Right kidney (tissue), 1 donor: ENCODE measurements around the gene EIF4E.
"Not testable (repeated sequence)": the region's sequence is repeated elsewhere in the genome, so short reads cannot be mapped to it uniquely, and the experiment has no call there.

Source experiments
- DNase-seq: peaks from one replicate; pipeline ENCODE4 v3.0.0-alpha.2; 2016

EIF4E gene

DNA sequence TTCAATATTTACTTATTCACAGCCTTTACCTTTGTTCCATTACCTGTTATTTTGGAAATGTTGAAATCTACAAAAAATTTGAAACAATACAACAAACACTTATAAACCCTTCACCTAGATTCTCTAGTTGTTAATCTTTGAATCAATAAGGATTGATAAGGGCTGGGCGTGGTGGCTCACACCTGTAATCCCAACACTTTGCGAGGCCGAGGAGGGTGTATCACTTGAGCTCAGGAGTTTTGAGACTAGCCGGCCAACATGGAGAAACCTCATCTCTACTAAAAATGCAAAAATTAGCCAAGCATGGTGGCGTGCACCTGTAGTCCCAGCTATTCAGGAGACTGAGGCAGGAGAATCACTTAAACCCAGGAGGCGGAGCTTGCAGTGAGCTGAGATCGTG lies 5.9 kb upstream of the EIF4E start:
- DNase-seq, result not testable (repeated sequence)

DNA sequence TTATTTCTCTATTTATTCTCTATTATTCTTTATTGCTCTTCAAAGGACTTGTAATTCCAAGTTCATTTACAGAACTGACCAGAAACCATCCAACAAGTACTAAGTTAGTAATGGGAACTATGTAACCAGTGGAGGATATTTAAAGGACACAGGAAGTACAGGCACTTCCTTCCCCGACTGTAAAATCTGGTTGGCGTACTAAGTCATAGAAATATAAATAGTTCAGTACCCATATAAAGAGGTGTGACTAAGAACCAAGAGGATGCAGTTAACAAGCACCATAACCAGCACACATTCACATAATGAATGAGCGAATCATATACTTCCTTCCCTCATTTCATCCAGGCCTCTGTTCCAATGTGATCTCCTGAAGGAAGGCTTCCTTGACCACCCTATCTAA lies 3.6 kb upstream of the EIF4E start:
- no peak for DNase-seq

GRCh38 chr4:98930311-98930865 lies 1.5 kb upstream of the EIF4E start:
- no peak for DNase-seq

- DNase-seq, result peak; percentile 88
These were observed 671 bp upstream of the EIF4E start for GRCh38 chr4:98929341-98930267.

DNA sequence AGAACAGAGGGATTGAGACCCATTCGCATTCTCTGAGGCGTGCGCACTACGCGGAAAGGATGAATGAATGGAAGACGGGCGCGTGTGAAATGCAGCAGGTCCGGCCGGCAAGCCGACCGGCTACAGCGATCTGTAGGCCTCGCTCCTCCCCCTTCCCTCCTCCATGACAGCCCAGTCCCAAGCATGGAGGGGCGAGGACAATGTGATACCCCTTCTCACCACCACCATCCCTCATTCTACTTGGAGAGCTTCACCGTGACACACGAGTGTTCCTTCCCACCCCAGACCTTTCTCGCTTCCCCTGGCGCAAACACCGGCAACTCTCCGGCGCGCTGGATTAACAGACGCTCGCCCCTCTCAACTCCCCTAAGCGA lies 815 bp downstream of the EIF4E start:
- DNase-seq, result no peak

GRCh38 chr4:98926257-98926656 lies 2.7 kb downstream of the EIF4E start:
- not testable (repeated sequence) for DNase-seq

DNA sequence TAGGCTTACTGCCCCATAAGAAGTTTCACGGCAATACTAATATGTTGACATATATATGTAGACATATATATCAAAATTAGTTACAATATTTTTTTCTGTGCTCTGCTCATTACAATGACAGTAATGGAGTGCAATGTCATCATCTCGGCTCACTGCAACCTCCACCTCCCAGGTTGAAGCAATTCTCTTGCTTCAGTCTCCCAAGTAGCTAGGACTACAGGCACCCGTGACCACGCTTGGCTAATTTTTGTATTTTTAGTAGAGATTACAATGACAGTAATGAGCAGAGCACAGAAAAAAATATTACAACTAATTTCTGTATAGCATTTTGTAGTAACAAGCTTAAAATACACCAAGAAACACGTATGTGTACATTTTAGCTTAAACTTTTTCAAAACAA lies 7.6 kb downstream of the EIF4E start:
- no peak for DNase-seq

DNA sequence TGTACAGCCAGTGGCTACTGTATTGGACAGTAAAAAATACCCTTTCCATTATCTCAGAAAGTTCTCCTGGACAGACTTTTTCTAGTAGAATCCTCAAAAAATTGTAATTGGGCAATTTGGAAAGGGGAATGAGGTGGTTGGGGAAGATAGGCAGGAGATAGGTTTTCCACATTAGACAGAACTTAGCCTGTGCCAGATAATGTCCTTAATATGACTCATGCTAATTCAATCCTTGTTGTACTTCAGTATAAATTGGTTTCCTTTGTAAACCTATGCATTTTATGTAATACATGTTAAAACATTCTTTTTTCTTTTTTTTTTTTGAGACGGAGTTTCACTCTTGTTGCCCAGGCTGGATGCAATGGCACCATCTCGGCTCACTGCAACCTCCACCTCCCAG lies 8.9 kb downstream of the EIF4E start:
- DNase-seq, result no peak

DNA sequence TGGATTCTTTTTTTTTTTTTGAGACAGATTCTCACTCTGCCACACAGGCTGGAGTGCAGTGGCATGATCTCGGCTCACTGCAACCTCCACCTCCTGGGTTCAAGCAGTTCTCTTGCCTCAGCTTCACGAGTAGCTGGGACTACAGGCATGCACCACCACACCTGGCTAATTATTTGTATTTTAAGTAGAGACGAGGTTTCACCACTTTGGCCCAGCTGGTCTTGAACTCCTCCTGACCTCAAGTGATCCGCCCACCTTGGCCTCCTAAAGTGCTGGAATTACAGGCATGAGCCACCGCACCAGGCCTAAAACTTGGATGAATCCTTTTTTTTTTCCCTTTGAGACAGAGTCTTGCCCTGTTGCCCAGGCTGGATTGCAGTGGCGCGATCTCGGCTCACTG lies 18.2 kb downstream of the EIF4E start:
- not testable (repeated sequence) for DNase-seq

DNA sequence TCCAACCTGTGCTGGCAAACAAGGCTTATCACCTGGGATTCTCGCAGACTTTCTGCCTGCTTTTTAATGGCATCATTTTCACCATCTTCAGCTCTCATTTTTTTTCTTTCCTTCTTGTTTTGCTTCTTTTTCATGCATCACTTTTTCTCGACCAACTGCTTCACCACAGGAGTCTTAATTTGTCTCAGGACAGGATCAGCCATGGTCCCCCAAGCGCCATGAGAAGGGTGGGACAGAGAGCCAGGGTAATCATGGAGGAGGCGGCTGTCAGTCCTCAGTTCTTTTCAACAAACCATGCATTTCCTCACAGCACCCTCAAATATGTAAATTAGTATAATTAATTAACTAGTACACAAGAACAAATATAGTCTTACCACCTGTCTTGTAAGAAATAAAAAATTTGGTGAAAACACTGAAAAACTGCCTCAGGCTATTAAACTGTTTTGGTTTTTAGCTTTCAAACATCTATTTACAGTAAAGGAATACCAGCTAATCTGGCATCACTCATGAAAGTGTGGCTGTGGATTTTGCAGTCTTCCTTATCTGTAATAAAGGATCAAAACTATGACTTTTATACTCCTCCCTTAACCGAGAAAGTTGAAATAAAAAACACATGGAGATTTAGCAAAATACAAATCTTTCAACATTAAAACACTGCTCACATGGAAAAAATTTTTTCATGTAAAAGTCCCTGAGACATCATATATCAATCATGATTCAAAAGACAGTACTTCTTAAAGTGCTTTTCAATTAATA lies 19.1 kb downstream of the EIF4E start:
- DNase-seq, result no peak

DNA sequence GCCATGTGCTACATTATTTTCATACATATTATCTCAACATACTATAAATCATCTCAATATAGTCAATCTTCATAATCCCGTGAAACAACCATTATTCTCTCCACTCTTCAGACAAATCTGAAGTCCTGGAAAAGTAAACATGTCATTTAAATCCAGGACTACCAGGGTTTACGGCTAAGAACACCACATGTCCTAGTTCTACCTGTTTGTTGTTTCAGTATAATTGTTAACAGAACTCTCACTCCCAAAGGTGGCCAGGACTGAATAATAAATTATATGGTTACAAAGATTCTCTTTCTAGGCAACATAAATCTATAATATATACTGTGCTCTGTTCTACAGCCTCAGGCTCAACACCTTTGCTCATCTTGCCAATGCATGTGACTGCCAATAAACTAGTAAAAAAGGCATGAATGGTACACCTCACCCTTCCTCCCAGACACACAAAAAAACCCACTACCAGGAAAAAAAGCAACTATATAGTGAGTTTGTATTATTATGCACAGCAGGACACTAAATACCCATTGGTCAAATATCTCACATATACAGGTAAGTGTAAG lies 20.1 kb downstream of the EIF4E start:
- DNase-seq, result no peak

- no peak for DNase-seq
These were observed 20.8 kb downstream of the EIF4E start for GRCh38 chr4:98908182-98908581.

GRCh38 chr4:98905839-98906238 lies 23.1 kb downstream of the EIF4E start:
- no peak for DNase-seq

DNA sequence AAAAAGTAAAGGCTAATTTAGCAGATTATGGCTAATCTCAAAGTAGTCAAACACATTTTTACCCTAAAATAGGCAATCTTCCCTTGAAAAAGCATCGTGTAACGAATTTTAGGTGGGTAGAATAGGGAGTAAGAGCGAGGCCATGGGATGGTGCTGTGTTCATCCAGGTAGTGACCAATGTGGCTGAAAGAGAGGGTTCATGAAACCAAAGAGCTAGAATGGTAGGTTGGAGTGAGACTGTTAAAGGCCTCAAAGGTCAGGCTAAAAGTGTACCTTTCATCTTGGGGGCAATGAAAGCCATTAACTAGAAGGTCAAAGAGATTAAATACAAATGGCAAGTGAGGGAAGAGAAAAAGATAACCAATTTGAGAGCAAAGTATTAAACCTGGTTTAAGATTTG lies 23.6 kb downstream of the EIF4E start:
- DNase-seq, result no peak

DNA sequence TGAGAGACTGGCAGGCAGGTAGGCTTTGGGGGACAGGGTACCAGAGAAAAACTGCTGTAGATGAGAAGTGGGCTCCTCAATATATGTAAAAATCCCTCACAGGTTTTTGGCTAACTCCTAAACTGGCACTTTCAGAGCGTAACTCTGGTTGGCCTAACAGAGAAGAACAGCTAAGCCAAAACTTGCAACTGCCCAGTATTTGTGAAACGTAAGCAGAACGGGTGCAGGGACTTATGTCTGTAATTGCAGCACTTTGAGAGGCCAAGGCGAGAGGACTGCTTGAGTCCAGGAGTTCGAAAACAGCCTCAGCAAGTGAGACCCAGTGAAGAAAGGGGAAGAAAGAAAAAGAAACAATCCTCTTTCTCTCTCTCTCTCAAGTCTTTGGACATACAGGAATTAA lies 25.0 kb downstream of the EIF4E start:
- DNase-seq, result no peak

DNA sequence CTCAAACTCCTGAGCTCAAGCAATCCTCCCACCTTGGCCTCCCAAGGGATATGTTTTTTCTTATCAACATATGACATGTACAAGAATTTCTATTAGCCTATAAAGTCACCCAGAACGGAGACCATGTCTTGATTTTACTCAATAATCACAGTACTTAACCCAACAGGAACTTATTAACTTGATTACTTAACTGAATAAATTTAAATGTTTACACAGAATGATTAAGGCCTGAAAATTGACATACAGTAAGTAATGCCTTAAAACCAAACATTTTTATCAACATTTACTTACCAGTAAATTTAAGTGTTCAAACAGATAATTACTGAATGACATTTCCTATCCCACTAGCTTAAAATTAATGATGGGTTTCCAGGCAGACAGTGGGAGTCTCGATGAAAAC lies 25.4 kb downstream of the EIF4E start:
- no peak for DNase-seq

GRCh38 chr4:98899277-98899676 lies 29.7 kb downstream of the EIF4E start:
- no peak for DNase-seq

DNA sequence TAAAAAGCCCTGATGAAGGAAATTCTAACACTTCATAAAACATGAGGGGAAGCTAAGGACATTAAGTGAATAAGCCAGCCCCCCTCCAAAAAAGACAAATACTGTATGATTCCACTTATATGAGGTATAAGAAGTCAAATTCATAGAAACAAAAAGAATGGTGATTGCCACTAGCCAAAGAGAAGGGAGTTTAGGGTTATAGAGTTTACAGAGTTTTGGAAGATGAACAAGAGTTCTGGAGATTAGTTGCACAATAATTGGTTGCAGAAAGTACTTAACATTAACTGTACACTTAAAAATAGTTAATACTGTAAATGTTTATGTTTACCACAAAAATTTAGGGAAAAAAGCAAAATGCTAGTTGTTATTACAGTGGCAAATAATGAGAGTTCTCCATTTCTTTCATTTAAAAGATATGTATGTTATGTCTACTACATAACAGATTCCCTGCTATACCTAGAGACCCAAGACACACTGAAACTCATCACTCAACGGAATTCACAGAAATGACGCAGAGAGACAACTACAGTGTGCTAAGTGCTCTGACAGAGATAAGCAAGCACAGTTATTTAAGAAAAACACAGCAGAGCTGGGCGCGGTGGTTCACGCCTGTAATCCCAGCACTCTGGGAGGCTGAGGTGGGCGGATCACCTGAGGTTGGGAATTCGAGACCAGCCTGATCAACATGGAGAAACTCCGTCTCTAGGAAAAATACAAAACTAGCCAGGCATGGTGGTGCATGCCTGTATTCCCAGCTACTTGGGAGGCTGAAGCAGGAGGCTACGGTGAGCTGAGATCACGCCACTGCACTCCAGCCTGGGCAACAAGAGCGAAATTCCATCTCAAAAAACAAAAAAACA lies 37.2 kb downstream of the EIF4E start:
- no peak for DNase-seq

- DNase-seq, result no peak
These were observed 38.1 kb downstream of the EIF4E start for GRCh38 chr4:98890702-98891455.

DNA sequence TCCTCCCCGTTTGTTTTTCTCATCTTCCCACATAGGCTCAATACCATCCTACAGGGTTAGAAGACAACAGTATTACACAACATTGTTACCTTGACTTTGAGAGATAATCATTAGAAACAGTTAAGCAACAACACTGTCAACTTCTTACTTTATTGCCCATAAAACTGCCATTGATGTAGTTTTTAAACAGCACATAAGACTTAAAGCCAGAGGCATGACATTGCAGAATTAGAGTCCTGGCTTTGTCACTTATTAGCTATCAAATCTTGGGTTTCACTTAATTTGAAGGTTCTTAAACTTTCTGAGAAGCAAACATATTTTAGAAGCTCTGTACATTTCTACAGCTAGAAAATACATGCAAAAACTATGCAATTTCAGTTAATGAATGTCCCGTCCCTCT lies 41.8 kb downstream of the EIF4E start:
- DNase-seq, result no peak

GRCh38 chr4:98886382-98886781 lies 42.6 kb downstream of the EIF4E start:
- DNase-seq, result not testable (repeated sequence)
